Thyroid gland (tissue), 4 donors: ENCODE data around the gene GRIN2C. TPM values are rescaled to one million over a fixed set of nuclear protein-coding genes. Genes with fewer than 3 reads are reported as not detected.
A peak's percentile ranks its signal among the peaks of the same experiment; 100 is the strongest.

Experiments used
- DNase-seq, 2 donors: peaks; one replicate each; pipeline ENCODE4 v3.0.0-alpha.2; 2019
- H3K27ac ChIP-seq, 3 donors: fragments of 200-600 bp; sonication (generic); 1 replicate in 2 of 3; 2 replicates in 1 of 3; pipeline ENCODE4 v1.5.1; 2016 to 2019; ENCODE audit warnings: mild to moderate bottlenecking in 1 of 3, moderate library complexity in 1 of 3
- H3K27me3 ChIP-seq: fragments of 200-600 bp; sonication (generic); one replicate; pipeline ENCODE4 v1.5.1; 2019
- H3K36me3 ChIP-seq, 2 donors: fragments of 200-600 bp; sonication (generic); one replicate each; pipeline ENCODE4 v1.5.1; 2016 to 2019
- H3K4me1 ChIP-seq, 2 donors: fragments of 200-600 bp; sonication (generic); one replicate each; pipeline ENCODE4 v1.5.1; 2017 to 2019
- H3K4me3 ChIP-seq, 3 donors: fragments of 200-600 bp; sonication (generic); replicated peaks in 1 of 3; 1 replicate in 2 of 3; 2 replicates in 1 of 3; pipeline ENCODE4 v1.5.1; 2016; ENCODE audit warnings: mild to moderate bottlenecking in 1 of 3
- H3K9me3 ChIP-seq: fragments of 200-600 bp; sonication (generic); one replicate; pipeline ENCODE4 v1.5.1; 2017
- POLR2A ChIP-seq, 2 donors: fragments of 450-650 bp; IDR thresholded peaks; one replicate each; pipeline ENCODE4 v1.6.1; 2017; ENCODE audit warnings: antibody characterized with exemption in 2 of 2, mild to moderate bottlenecking in 2 of 2, moderate library complexity in 1 of 2
- WGBS, 2 donors: methylation state at CpG; one replicate each; pipeline ENCODE4 v1.1.5; 2017; 5-methylcytosine and 5-hydroxymethylcytosine counted together
- intact Hi-C: fragments of 100-400 bp; cut with DNase I; formaldehyde crosslinking; loops from one replicate; pipeline ENCODE4 v1.15.1; 2023
- total RNA-seq, 4 donors: library from RNA; depleted of rRNA; stranded (reverse); fragments of >200 nt; gene quantifications; one replicate each; pipeline ENCODE4 v1.2.3, GENCODE V29; 2016
- TF ChIP-seq, protein P1 (sequence below), 6 experiments: fragments of 200-600 bp in 3 of 6; fragments of 450-650 bp in 3 of 6; sonication (generic) in 3 of 6; IDR thresholded peaks; one replicate each; pipeline ENCODE4 v1.5.1; 2016 to 2019; ENCODE audit warnings: antibody characterized with exemption in 6 of 6, mild to moderate bottlenecking in 2 of 6, inconsistent platforms in 1 of 6, moderate library complexity in 1 of 6

Gene GRIN2C
- total RNA-seq, 4 donors from 2014 or later, result 63.4 to 120 (median 94.0) TPM

DNA sequence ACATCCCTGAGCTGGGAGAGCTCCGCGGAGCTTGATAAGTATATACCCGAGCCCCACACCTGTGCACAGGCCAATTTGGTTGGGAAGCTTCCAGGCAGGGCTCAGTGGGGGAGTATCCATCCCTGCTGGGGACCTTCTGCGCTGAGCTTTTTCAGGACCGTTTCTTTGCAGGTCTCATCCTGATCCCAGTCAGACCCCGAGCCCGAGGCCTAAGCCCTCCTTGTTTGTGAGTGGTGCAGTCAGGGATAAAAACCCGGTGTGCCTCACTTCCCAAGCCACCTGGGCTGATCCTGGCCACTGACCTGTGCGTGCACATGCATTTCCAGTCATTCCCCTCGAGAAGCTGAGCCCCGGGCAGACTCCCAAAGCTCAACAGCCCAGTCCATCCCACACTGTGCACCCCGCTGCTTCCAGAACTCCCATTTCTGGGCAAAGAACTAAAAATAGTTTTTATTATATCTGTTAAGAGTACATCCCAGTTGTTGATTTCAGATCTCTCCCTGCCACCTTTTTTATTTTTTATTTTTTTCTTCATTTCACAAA, 56.2 kb downstream of the GRIN2C start:
- Histone ChIP-seq H3K27me3 (no peaks in the 10 kb centered on the region), H3K9me3 (no peaks in the 10 kb centered on the region), H3K4me3 (no peak overlapping the region), H3K4me1 (peaks cover 33 to 82% of the 10 kb centered on the region in 2 donors), H3K27ac (peak overlapping the region in 2 of 3 donors; percentile 13 to 17), H3K36me3 (no peaks in the 10 kb centered on the region)
- WGBS, 2 donors, result 53 to 64% methylated on average over 10 to 12 of the region's 12 CpGs
- intact Hi-C loops, result no loop called here
- TF ChIP-seq POLR2A (IDR thresholded peaks at IDR 0.05), result no peak
- TF ChIP-seq, protein P1, sequence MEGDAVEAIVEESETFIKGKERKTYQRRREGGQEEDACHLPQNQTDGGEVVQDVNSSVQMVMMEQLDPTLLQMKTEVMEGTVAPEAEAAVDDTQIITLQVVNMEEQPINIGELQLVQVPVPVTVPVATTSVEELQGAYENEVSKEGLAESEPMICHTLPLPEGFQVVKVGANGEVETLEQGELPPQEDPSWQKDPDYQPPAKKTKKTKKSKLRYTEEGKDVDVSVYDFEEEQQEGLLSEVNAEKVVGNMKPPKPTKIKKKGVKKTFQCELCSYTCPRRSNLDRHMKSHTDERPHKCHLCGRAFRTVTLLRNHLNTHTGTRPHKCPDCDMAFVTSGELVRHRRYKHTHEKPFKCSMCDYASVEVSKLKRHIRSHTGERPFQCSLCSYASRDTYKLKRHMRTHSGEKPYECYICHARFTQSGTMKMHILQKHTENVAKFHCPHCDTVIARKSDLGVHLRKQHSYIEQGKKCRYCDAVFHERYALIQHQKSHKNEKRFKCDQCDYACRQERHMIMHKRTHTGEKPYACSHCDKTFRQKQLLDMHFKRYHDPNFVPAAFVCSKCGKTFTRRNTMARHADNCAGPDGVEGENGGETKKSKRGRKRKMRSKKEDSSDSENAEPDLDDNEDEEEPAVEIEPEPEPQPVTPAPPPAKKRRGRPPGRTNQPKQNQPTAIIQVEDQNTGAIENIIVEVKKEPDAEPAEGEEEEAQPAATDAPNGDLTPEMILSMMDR (IDR thresholded peaks at IDR 0.05), result no peak
- DNase-seq, result peak; percentile 60 to 65

DNA sequence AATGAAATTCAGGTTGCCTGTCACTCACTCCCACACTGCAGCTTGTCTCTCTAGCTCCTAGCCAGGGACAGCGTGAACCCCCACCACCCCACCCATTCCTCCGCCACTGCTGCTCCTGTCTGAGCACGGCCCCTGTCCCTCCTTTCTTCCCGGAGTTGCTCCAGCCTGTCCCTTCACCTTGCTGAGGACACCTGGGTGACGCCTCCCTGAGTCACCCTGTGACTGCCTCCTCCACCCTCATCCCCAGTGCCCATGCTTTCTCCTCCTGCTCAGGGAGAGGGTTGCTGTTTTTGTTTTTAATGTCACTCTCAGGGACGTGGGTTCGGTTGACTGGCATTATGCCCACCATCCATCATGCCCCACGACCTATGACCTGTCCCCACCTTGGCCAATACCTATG, 57.8 kb downstream of the GRIN2C start:
- no peak overlapping the region for H3K4me3 ChIP-seq
- no peaks in the 10 kb centered on the region for H3K27me3 ChIP-seq
- intact Hi-C loops, result no loop called here
- no peaks in the 10 kb centered on the region for H3K9me3 ChIP-seq
- 68 to 81% methylated on average over 8 of the region's 8 CpGs for WGBS, 2 donors
- H3K4me1 ChIP-seq, result peaks cover 28 to 80% of the 10 kb centered on the region in 2 donors
- H3K27ac ChIP-seq, result no peak overlapping the region
- no peak for DNase-seq
- no peak for TF ChIP-seq POLR2A (IDR thresholded peaks at IDR 0.05)
- TF ChIP-seq, protein P1 (IDR thresholded peaks at IDR 0.05), result no peak
- H3K36me3 ChIP-seq, result no peaks in the 10 kb centered on the region

GRCh38 chr17:74800531-74800930, 59.2 kb downstream of the GRIN2C start:
- Histone ChIP-seq H3K36me3 (no peaks in the 10 kb centered on the region), H3K27ac (peak overlapping the region; percentile 1 to 31 (median 13)), H3K27me3 (no peaks in the 10 kb centered on the region), H3K9me3 (no peaks in the 10 kb centered on the region), H3K4me1 (peaks cover 25 to 79% of the 10 kb centered on the region in 2 donors), H3K4me3 (no peak overlapping the region)
- DNase-seq, result peak; percentile 71 to 78
- intact Hi-C loops, result no loop called here
- TF ChIP-seq, protein P1 (IDR thresholded peaks at IDR 0.05), result no peak
- no peak for TF ChIP-seq POLR2A (IDR thresholded peaks at IDR 0.05)
- 34 to 35% methylated on average over 7 of the region's 7 CpGs for WGBS, 2 donors

DNA sequence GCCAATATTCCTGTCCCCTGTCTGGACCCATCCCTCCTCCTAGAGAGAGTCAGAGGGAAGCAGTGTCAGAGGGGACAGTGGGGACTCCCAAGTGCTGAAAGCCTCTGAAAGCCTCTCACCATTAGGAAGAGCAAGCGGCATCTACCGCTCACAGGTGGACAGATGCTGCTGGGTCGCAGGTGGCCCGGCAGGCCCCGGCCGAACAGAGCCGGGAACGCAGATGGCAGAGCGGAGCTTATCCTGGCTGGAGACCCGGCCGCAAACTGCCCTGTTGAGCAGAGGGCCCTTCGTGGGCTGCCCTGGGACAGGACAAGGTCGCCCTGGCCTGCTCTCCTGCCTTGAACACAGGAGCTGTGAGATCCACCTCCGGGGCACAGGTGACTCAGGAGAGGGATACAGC, 60.6 kb downstream of the GRIN2C start:
- Histone ChIP-seq H3K27me3 (no peaks in the 10 kb centered on the region), H3K27ac (peak overlapping the region in 1 of 3 donors; percentile 13), H3K9me3 (no peaks in the 10 kb centered on the region), H3K36me3 (no peaks in the 10 kb centered on the region), H3K4me3 (no peak overlapping the region), H3K4me1 (peaks cover 33 to 79% of the 10 kb centered on the region in 2 donors)
- DNase-seq, result no peak
- TF ChIP-seq, protein P1 (IDR thresholded peaks at IDR 0.05), result no peak
- no peak for TF ChIP-seq POLR2A (IDR thresholded peaks at IDR 0.05)
- intact Hi-C loops, result no loop called here
- WGBS, 2 donors, result 98% methylated on average over 7 to 12 of the region's 14 CpGs

- Histone ChIP-seq H3K27me3 (no peaks in the 10 kb centered on the region), H3K9me3 (no peaks in the 10 kb centered on the region), H3K27ac (no peak overlapping the region), H3K4me1 (peaks cover 32 to 75% of the 10 kb centered on the region in 2 donors), H3K4me3 (no peak overlapping the region), H3K36me3 (no peaks in the 10 kb centered on the region)
- TF ChIP-seq POLR2A (IDR thresholded peaks at IDR 0.05), result no peak
- TF ChIP-seq, protein P1 (IDR thresholded peaks at IDR 0.05), result no peak
- DNase-seq, result no peak
- intact Hi-C loops, result no loop called here
- 82 to 83% methylated on average over 7 to 8 of the region's 8 CpGs for WGBS, 2 donors
Observed at GRCh38 chr17:74798239-74798707, 61.4 kb downstream of the GRIN2C start.
